T-helper 22 cell (primary cell): ENCODE measurements around the gene PAIP1.
"Not testable (repeated sequence)": the region's sequence is repeated elsewhere in the genome, so short reads cannot be mapped to it uniquely, and the experiment has no call there.

Experiments
- DNase-seq: peaks from one replicate; pipeline ENCODE4 v3.0.0-alpha.2; 2020; ENCODE audit warnings: low read depth

Gene PAIP1

DNA sequence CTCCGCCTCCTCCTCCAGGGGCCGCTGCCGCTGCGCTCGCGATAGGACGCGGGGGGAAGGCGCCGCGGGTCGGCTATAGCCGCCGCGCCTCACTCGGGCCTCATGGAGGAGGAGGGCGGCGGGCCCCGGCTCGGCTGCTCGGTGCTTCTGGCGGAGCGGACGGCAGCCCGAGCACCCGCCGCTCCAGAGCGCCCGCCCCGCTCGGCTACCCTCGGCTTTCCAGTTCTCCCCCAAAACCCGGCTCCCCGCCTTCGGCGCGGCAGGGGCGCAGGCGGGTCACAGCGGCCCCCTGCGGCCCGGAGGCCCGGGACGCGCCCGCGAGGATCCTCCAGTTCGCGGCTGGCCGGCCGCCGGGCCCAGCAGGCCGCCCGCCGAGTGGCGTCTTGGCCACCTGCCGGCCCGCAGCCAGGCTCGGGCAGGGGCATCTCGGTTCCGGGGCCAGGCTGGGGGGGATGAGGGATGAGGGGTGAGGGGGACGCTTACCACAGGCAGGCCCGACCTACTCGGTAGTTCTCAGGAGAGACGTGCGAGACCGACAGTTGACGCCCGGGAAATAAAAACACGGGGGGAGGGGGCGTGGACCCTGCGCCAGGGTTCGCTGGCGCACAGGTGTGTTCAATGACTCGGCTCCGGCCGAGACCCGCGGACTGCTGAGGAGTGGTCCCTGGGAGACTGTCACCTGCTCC is at the start of gene PAIP1:
TSS of gene PAIP1 (minus strand) at position 221 of the 686 bp plus-strand sequence. CDS start 231 bp downstream, outside the sequence.
- peak; percentile 75 for DNase-seq

GRCh38 chr5:43606351-43606750 is 49.5 kb upstream of the PAIP1 start:
- DNase-seq: no peak

GRCh38 chr5:43604699-43605098 is 47.8 kb upstream of the PAIP1 start:
- no peak for DNase-seq

DNA sequence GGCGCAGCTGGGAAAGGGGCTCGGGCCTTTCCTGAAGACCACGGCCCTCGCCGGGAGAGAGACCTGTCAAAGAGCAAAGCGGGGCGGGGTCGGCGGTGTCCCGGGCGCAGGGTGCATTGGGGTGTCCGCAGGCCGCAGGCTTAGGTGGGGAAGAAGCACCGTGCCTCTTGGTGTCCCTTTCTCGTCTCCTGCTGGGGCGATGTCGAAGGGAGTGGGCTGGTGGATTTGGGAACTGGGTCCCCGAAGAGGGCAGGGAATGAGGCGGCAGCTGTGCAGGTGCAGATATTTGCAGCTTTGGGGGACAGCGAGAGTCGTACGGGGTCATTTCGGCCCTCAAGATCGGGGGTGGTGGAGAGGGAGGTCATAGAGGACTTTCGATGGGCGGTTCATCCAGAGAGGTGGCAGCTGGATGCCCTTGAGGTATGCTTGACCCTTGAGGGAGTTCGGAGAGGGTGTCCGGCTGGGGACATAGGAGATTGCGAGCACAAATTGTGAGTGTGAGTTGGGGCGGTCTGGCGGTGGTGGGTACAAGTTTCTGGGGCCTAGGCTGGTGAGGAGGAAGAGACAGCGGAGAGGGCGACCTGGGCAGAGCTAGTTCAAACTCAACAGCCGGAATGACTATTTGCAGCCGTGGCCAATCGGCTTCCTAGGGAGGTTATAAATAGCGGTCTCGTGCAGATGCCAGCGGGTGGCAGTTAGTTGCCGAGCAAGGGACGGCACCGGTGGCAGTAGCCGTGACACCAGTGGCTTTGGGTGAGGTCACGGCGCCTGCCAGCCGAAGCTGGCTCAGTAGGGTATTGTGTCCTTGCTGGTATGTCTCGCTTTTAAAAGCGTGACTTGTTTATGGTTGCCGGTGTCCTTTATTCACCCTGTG is 46.7 kb upstream of the PAIP1 start:
- peak; percentile 65 for DNase-seq

DNA sequence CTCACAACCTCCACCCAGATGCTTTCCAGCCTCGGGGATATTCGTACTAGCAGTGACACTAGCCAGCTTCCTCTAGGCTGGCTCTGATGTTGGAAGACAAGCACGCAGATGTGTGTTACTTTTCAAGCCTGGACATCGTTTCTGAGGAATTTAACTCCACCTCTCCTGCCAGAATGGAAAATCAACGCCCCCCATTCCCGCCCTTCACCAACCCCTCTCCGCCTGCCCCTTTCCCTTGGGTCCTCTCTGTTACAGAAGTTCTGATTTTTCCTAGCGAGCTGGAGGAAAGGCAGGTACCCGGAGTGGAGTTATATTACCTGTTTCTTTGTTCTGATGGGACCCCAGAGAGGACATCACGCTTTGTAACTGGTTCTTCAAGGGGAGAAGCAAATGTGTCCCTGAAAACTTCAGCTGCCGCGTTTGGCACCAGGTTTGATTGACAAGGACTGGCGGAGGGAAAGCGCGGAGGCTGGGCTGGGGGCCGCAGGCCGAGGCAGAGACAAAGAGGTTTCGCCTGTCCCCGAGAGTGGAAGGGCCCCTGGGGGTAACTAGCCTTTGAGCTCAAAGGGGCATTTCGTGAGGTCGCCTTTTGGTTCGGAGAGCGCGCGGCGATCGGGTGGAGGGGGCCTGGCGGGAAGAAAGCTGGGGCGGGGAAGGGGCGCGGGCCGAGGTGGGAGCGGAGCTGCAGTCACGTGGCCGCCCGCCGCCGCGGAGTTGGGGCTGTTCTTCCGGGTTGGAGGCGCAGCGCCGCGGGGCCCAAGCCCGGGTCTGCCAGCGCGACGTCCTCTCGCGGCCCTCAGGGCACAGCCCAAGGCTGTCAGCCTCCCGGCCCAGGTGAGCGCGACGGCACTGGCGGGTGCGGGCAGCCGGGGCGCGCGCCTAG is 45.8 kb upstream of the PAIP1 start, which contains the start of gene NNT:
TSS of gene NNT (plus strand) at position 720 of the 883 bp plus-strand sequence. CDS start 6,016 bp downstream, outside the sequence.
- peak; percentile 74 for DNase-seq

DNA sequence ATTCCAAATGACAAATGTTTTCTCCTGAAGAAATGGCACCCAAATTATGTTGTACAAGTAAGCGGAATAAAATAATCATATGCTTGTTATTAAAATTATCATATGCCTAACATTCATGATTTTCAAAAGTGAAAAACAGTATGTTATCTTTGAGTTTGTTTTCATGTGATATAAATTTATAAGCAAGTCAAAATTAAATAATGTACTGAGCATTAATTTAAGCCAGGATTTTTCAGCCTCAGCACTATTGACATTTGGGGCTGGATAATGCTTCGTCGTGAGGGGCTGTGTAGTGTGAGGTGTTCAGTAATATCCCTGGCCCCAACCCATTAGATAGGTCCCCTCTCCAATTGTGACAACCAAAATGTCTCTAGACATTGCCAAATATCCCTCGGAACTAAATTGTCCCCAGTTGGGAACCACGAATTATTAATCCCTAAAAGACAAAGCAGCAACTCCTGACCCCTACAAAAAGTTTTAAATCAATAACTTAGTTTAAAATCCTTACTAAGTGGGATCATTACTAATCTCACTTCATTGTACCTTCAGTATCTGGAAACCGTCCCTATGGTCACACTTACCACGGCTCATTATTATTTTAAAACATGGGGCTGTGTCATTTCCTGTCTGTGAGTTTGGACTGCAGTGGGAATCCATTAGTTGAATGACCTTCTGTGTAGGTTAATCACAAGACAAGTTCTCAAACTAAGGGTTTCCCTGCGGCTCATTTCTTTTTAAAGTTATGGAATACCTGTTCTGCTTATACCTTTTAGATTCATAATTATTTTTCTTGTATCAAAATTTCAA is 44.8 kb upstream of the PAIP1 start:
- DNase-seq: no peak

GRCh38 chr5:43598927-43599326 is 42.0 kb upstream of the PAIP1 start:
- not testable (repeated sequence) for DNase-seq

- DNase-seq: no peak
These were observed 35.5 kb upstream of the PAIP1 start for GRCh38 chr5:43592363-43592762.

GRCh38 chr5:43590700-43591099 is 33.8 kb upstream of the PAIP1 start:
- no peak for DNase-seq

- no peak for DNase-seq
These were observed 32.4 kb upstream of the PAIP1 start for GRCh38 chr5:43589310-43589709.

DNA sequence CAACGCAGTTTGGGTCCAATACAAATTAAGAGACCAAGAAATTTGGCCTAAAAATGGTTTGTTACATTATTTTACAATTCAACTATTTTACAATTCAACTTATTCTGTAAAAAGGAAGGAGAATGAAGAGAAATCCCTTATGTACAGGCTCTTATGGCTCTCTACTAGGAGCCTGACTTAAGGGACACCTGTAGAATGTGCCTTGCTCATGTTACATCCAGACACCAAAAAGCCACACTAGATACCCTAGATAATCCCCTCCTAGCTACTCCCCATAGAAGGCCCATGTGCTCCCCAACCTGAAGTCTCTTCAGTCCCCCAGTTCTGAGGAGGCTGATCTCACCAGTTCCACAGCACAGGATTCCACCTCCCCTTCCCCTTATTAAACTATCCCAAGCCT is 32.0 kb upstream of the PAIP1 start:
- no peak for DNase-seq

DNA sequence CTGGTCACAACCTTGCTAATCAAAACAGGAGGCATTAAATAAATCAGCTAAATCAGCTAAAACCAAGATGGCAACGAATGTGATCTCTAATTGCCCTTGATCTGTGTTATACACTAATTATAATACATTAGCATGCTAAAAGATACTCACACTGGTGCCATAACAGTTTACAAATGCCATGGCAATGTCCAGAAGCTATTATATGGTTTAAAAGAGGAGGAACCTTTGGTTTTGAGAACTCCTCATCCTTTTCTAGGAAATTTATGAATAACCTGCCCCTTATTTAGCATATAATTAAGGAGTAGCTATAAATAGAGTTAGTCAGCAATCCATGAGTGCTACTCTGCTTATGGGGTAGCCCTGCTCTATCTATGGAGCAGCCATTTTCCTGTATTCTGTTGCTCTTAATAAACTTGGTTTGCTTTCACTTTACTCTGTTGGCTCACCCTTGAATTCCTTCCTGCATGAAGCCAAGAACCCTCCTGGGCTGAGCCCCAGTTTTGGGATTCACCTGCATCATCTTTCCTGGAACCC is 27.4 kb upstream of the PAIP1 start:
- no peak for DNase-seq

- DNase-seq: no peak
These were observed 26.8 kb upstream of the PAIP1 start for GRCh38 chr5:43583724-43584123.

GRCh38 chr5:43582082-43583005 is 25.5 kb upstream of the PAIP1 start:
- no peak for DNase-seq

- DNase-seq: no peak
These were observed 24.5 kb upstream of the PAIP1 start for GRCh38 chr5:43581398-43581797.

GRCh38 chr5:43580402-43581210 is 23.7 kb upstream of the PAIP1 start:
- DNase-seq: not testable (repeated sequence)

DNA sequence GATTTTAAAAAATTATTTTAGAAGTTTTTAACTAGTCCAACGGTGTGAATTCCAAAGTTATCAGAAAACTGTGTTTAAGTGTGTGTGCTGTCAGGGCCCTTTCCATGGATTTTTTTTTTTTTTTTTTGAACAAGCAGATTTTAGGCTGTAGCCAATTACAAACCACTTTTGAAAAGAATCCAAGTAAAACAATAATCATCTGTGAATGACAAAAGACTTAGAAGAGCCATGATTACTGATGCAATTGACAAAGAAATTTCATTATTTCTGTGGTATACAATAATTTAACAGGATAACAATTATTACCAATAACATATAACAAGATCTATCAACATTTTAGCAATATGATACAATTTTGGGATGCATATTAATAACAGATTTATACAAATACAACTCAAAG is 16.2 kb upstream of the PAIP1 start:
- DNase-seq: no peak

GRCh38 chr5:43572357-43572756 is 15.5 kb upstream of the PAIP1 start:
- no peak for DNase-seq

DNA sequence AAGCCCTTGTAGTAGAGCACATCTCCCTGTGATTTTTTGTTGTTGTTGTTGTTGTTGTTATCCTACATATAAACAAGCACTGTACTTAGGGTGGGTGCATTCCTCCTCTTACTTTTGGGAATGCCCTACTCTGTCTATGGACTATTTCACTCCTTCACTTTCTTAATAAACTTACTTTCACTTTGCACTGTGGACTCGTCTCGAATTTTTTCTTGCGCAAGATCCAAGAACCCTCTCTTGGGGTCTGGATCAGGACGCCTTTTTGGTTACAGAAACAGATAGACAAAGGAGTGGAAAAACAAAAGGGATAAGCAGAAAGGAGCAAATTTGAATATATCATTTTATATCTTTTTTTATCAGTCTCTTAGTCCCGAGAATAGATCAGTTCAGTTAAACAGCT is 14.4 kb upstream of the PAIP1 start:
- no peak for DNase-seq
